GM19025 (cell line): ENCODE measurements around the gene C1orf174.

Experiments used
- ATAC-seq: cut with Tn5 transposase; IDR thresholded peaks from one replicate; pipeline ENCODE4 v1.9.1; 2021; ENCODE audit warnings: mild to moderate bottlenecking, low read depth, moderate library complexity; ENCODE audit not compliant: unreplicated experiment

Gene C1orf174

DNA sequence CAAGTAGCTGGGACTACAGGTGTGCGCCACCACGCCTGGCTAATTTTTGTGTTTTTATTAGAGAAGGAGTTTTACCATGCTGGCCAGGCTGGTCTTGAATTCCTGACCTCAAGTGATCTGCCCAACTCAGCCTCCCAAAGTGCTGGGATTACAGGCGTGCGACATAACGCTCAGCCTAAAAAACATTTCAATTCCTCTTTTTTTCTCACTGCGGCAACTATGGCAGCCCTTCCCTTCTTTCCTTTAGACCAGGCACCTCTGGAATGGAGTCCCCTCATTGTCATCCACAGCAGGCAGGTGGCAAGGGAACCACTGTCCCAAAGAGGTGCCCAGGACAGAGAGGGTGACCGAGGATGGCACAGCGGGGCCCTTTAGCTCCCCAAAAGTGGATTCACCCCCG, 57.2 kb downstream of the C1orf174 start:
- no peak for ATAC-seq

DNA sequence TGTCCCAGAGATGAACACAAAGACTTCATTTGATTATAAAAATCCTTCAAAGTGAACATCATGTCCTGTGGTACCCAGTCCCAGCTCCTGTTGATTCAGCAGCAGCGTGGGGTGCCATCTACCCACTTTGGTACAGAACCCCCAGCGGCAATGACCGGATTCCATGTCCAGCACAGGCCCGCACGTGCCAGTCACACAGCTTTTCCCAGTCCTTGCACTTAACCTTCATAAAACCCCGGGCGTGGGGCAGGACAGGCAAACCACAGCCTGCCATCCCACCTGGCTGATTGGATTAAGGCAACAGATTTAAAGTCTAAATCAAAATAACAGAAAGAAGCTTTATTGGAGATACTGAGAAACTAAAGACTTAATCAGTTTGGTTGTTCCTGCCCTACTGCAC, 58.6 kb downstream of the C1orf174 start:
- no peak for ATAC-seq
